Measurements from ENCODE around the gene APBA1.

DNA sequence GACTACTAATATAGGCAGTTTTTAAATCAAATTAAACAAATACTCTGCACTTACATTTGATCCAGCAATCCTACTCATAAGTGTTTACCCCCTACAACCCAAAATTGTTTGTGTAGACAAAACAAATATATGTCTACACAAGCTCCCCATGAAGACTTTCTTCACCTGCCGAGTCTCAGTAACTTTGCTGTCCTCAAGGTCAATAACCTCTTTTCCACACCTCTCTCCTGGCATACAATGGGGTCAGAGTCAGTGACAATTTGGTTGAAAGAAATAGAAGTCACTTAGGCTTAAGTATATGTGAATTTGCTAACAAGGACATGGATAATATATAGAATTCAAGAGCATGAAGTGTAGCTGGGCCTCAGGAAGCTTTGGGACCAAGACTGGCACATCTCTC lies 29.1 kb downstream of the APBA1 start:
- TF ChIP-seq, protein P1, sequence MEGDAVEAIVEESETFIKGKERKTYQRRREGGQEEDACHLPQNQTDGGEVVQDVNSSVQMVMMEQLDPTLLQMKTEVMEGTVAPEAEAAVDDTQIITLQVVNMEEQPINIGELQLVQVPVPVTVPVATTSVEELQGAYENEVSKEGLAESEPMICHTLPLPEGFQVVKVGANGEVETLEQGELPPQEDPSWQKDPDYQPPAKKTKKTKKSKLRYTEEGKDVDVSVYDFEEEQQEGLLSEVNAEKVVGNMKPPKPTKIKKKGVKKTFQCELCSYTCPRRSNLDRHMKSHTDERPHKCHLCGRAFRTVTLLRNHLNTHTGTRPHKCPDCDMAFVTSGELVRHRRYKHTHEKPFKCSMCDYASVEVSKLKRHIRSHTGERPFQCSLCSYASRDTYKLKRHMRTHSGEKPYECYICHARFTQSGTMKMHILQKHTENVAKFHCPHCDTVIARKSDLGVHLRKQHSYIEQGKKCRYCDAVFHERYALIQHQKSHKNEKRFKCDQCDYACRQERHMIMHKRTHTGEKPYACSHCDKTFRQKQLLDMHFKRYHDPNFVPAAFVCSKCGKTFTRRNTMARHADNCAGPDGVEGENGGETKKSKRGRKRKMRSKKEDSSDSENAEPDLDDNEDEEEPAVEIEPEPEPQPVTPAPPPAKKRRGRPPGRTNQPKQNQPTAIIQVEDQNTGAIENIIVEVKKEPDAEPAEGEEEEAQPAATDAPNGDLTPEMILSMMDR (IDR thresholded peaks at IDR 0.05): no peak
- no peak for TF ChIP-seq EZH2phosphoT487 (IDR thresholded peaks at IDR 0.05)
- TF ChIP-seq EZH2 (IDR thresholded peaks at IDR 0.05): no peak

Measured in neural progenitor cell (in vitro differentiated cells).